ENCODE measurements around the gene FLT4. TPM values are rescaled to one million over a fixed set of nuclear protein-coding genes. Genes with fewer than 3 reads are reported as not detected.

FLT4 gene
- total and polyA plus RNA-seq, 2 of the 13 experiments (the other 11 are each of a cell fraction or from before 2014, with no cell fraction given): not detected

DNA sequence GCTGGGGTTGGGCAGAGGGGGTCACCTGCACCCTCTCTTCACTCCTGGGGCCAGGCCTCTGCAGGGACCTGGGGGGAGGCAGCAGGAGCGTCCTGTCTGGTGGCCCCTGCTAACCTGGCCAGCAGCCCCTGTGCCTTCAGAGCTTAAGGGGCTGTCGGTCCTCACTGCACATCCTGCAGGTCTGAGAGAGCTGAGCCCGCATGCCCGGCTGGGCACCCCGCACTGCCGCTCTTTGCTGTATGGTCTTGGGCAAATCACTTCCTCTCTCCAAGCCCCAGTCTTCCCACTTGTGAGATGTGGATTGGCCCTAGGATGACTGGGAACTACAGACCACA is 7.9 kb downstream of the FLT4 start:
- intact Hi-C loops (cut with micrococcal nuclease; ENCODE audit: unreplicated experiment): no loop called here
- Histone ChIP-seq H3K4me2 (ENCODE audit: low read depth, low read length) (no peak overlapping the region), H3K4me1 (ENCODE audit: insufficient read depth, low read length) (no peaks in the 10 kb centered on the region), H2AFZ (ENCODE audit: low read length) (no peak overlapping the region), H3K9ac (ENCODE audit: insufficient read depth, low read depth, low read length) (no peak overlapping the region), H3K79me2 (ENCODE audit: insufficient read depth, low read length) (no peaks in the 10 kb centered on the region), H3K36me3 (replicated peaks in 1 of 2; ENCODE audit: control insufficient read depth in 1 of 2, insufficient read depth in 2 of 2, low read length in 2 of 2) (no peaks in the 10 kb centered on the region), H3K9me3 (ENCODE audit: low read length) (no peaks in the 10 kb centered on the region), H3K4me3 (replicated peaks in 1 of 3; ENCODE audit: insufficient read depth in 1 of 3, low read depth in 2 of 3, low read length in 3 of 3) (no peak overlapping the region), H3K27me3 (ENCODE audit: control insufficient read depth in 1 of 2, insufficient read depth in 2 of 2, low read length in 2 of 2) (peaks cover 12 to 76% of the 10 kb centered on the region in 2 experiments), H3K27ac (ENCODE audit: extremely low read length, insufficient read depth, low read length) (no peak overlapping the region), H4K20me1 (ENCODE audit: insufficient read depth, low read length) (no peaks in the 10 kb centered on the region; the same call in 1 of the 2 replicates)
- in situ Hi-C loops (cut with HindIII; ENCODE audit: extremely low pct_ligation_motif_present, low pct_unique_long_range_greater_than_20kb): no loop called here
- ATAC-seq (no peak), FAIRE-seq (no peak), DNase-seq (ENCODE audit: low spot score) (no peak)
- no TSS peak for BruUV-seq (replicated peaks)
- CTCF ChIA-PET (ENCODE audit: low intra/inter-chr PET ratio, low total read pairs): no interaction called here
- POLR2A ChIA-PET: no interaction called here
- TF ChIP-seq ZFYVE20 (CRISPR knock-in tag; IDR thresholded peaks at IDR 0.05; ENCODE audit: borderline replicate concordance, low read depth) (no peak), PLRG1 (conservative IDR thresholded peaks at IDR 0.05) (no peak), ZNF296 (CRISPR knock-in tag; conservative IDR thresholded peaks at IDR 0.05) (no peak), ETV6 (CRISPR knock-in tag; conservative IDR thresholded peaks at IDR 0.05) (no peak), ZNF724P (CRISPR knock-in tag; IDR thresholded peaks at IDR 0.05; ENCODE audit: borderline replicate concordance) (no peak), GTF2F1 (IDR thresholded peaks at IDR 0.05; ENCODE audit: low read length) (no peak), ZNF7 (CRISPR knock-in tag; IDR thresholded peaks at IDR 0.05) (no peak), PAF1 (CRISPR knock-in tag; IDR thresholded peaks at IDR 0.05) (no peak), ZNF589 (CRISPR knock-in tag; conservative IDR thresholded peaks at IDR 0.05) (no peak), ZSCAN31 (CRISPR knock-in tag; IDR thresholded peaks at IDR 0.05; ENCODE audit: low read depth) (no peak), SRSF4 (IDR thresholded peaks at IDR 0.05; ENCODE audit: low read depth, low read length, poor library complexity, severe bottlenecking) (no peak)
- TF ChIP-seq, protein P1, sequence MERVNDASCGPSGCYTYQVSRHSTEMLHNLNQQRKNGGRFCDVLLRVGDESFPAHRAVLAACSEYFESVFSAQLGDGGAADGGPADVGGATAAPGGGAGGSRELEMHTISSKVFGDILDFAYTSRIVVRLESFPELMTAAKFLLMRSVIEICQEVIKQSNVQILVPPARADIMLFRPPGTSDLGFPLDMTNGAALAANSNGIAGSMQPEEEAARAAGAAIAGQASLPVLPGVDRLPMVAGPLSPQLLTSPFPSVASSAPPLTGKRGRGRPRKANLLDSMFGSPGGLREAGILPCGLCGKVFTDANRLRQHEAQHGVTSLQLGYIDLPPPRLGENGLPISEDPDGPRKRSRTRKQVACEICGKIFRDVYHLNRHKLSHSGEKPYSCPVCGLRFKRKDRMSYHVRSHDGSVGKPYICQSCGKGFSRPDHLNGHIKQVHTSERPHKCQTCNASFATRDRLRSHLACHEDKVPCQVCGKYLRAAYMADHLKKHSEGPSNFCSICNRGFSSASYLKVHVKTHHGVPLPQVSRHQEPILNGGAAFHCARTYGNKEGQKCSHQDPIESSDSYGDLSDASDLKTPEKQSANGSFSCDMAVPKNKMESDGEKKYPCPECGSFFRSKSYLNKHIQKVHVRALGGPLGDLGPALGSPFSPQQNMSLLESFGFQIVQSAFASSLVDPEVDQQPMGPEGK (CRISPR knock-in tag; IDR thresholded peaks at IDR 0.05): no peak
- TF ChIP-seq, protein P2, sequence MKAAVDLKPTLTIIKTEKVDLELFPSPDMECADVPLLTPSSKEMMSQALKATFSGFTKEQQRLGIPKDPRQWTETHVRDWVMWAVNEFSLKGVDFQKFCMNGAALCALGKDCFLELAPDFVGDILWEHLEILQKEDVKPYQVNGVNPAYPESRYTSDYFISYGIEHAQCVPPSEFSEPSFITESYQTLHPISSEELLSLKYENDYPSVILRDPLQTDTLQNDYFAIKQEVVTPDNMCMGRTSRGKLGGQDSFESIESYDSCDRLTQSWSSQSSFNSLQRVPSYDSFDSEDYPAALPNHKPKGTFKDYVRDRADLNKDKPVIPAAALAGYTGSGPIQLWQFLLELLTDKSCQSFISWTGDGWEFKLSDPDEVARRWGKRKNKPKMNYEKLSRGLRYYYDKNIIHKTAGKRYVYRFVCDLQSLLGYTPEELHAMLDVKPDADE (CRISPR knock-in tag; IDR thresholded peaks at IDR 0.05): no peak
- TF ChIP-seq, protein P3, sequence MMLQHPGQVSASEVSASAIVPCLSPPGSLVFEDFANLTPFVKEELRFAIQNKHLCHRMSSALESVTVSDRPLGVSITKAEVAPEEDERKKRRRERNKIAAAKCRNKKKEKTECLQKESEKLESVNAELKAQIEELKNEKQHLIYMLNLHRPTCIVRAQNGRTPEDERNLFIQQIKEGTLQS (CRISPR knock-in tag; IDR thresholded peaks at IDR 0.05): no peak
- no CpG with 5 or more reads among the region's 6 CpGs for WGBS (ENCODE audit: low lambda C conversion rate)
